Measurements from ENCODE around the gene ACOX2. TPM values are rescaled to one million over a fixed set of nuclear protein-coding genes. Genes with fewer than 3 reads are reported as not detected.

ACOX2 gene
- total RNA-seq, 1 experiment from 2014 or later, result 3.2 TPM

GRCh38 chr3:58574682-58575081 lies 37.7 kb upstream of the ACOX2 start:
- ATAC-seq, result no peak
- no peaks in the 10 kb centered on the region for H3K9me3 ChIP-seq (ENCODE audit: control insufficient read depth, insufficient read depth, low read depth, low read length)
- no peak overlapping the region for H3K4me3 ChIP-seq (ENCODE audit: low read depth in 2 of 2, low read length in 2 of 2)
- no TSS peak for BruUV-seq (replicated peaks)
- no peak for DNase-seq (ENCODE audit: low read depth, low spot score)
- in situ Hi-C loops (cut with HindIII; ENCODE audit: low pct_unique_long_range_greater_than_20kb, low sequenced_read_pairs) (no loop called here), intact Hi-C loops (cut with micrococcal nuclease; ENCODE audit: unreplicated experiment) (no loop called here)
- no peaks in the 10 kb centered on the region for H3K27me3 ChIP-seq (ENCODE audit: control insufficient read depth, insufficient read depth, low read length)
- no peaks in the 10 kb centered on the region for H3K36me3 ChIP-seq (ENCODE audit: control insufficient read depth, insufficient read depth, low read length)
- ChIA-PET CTCF (interaction anchor here (1.0 kb wide), 1 partner anchor 52 kb away, joined by 3 read pairs; no protein-coding TSS in a partner anchor), POLR2A (no interaction called here)
- H3K27ac ChIP-seq (ENCODE audit: low read length), result no peak overlapping the region
- TF ChIP-seq TCF7L2 (IDR thresholded peaks at IDR 0.05; ENCODE audit: low read depth, low read length) (no peak), SIN3A (IDR thresholded peaks at IDR 0.05; ENCODE audit: borderline replicate concordance, insufficient read depth, low read depth, low read length) (no peak), CTCF (IDR thresholded peaks at IDR 0.05) (no peak)
- H3K4me1 ChIP-seq (ENCODE audit: control insufficient read depth, insufficient read depth, low read length), result no peaks in the 10 kb centered on the region; the same call in 1 of the 2 replicates

- in situ Hi-C loops (cut with HindIII; ENCODE audit: low pct_unique_long_range_greater_than_20kb, low sequenced_read_pairs) (no loop called here), intact Hi-C loops (cut with micrococcal nuclease; ENCODE audit: unreplicated experiment) (no loop called here)
- Histone ChIP-seq H3K27me3 (ENCODE audit: control insufficient read depth, insufficient read depth, low read length) (no peaks in the 10 kb centered on the region), H3K36me3 (ENCODE audit: control insufficient read depth, insufficient read depth, low read length) (no peaks in the 10 kb centered on the region), H3K9me3 (ENCODE audit: control insufficient read depth, insufficient read depth, low read depth, low read length) (no peaks in the 10 kb centered on the region), H3K27ac (ENCODE audit: low read length) (no peak overlapping the region), H3K4me1 (ENCODE audit: control insufficient read depth, insufficient read depth, low read length) (no peaks in the 10 kb centered on the region; the same call in 1 of the 2 replicates), H3K4me3 (ENCODE audit: low read depth in 2 of 2, low read length in 2 of 2) (no peak overlapping the region)
- no peak for TF ChIP-seq REST (IDR thresholded peaks at IDR 0.05; ENCODE audit: insufficient read depth in 1 of 2, low read depth in 2 of 2, low read length in 1 of 2)
- TF ChIP-seq TCF7L2 (IDR thresholded peaks at IDR 0.05; ENCODE audit: low read depth, low read length), result no peak
- TF ChIP-seq POLR2AphosphoS5 (IDR thresholded peaks at IDR 0.05; ENCODE audit: low read depth, low read length), result no peak
- no peak for TF ChIP-seq CTCF (IDR thresholded peaks at IDR 0.05)
- no peak for TF ChIP-seq SIN3A (IDR thresholded peaks at IDR 0.05; ENCODE audit: borderline replicate concordance, insufficient read depth, low read depth, low read length)
- ChIA-PET POLR2A (no interaction called here), CTCF (interaction anchor here (1.0 kb wide), 1 partner anchor 52 kb away, joined by 3 read pairs; no protein-coding TSS in a partner anchor)
- no TSS peak for BruUV-seq (replicated peaks)
- DNase-seq (ENCODE audit: low read depth, low spot score) (no peak), ATAC-seq (no peak)
These were observed 37.1 kb upstream of the ACOX2 start for GRCh38 chr3:58574106-58574505.
